Measurements from ENCODE around the gene CKLF.
"Not testable (repeated sequence)": the region's sequence is repeated elsewhere in the genome, so short reads cannot be mapped to it uniquely, and the experiment has no call there.

The CKLF gene

GRCh38 chr16:66604376-66605176 is 52.2 kb downstream of the CKLF start, which contains the start of gene CMTM3:
Gene CMTM3 (plus strand): TSS chr16:66604704. CDS start chr16:66604806, 102 bp downstream.
- TF ChIP-seq CTCF (IDR thresholded peaks at IDR 0.05; ENCODE audit: low read depth, low read length), result peak; percentile 55
- no peak for DNase-seq (ENCODE audit: extremely low read depth, low read depth)

- DNase-seq (ENCODE audit: extremely low read depth, low read depth), result no peak
Measured at GRCh38 chr16:66605177-66605978, 53.0 kb downstream of the CKLF start.

GRCh38 chr16:66605979-66606751 is 53.8 kb downstream of the CKLF start:
- DNase-seq (ENCODE audit: extremely low read depth, low read depth), result no peak

More at GRCh38 chr16:66605177-66605978, 53.0 kb downstream of the CKLF start:
- no peak for TF ChIP-seq CTCF (IDR thresholded peaks at IDR 0.05; ENCODE audit: low read depth, low read length)

GRCh38 chr16:66608241-66609138 is 56.1 kb downstream of the CKLF start:
- peak; percentile 95 for TF ChIP-seq CTCF (IDR thresholded peaks at IDR 0.05; ENCODE audit: low read depth, low read length)
- DNase-seq (ENCODE audit: extremely low read depth, low read depth), result peak; percentile 52

More at GRCh38 chr16:66605979-66606751, 53.8 kb downstream of the CKLF start:
- no peak for TF ChIP-seq CTCF (IDR thresholded peaks at IDR 0.05; ENCODE audit: low read depth, low read length)

GRCh38 chr16:66609139-66609510 is 56.7 kb downstream of the CKLF start:
- no peak for TF ChIP-seq CTCF (IDR thresholded peaks at IDR 0.05; ENCODE audit: low read depth, low read length)
- DNase-seq (ENCODE audit: extremely low read depth, low read depth), result no peak

GRCh38 chr16:66610111-66610820 is 57.9 kb downstream of the CKLF start:
- no peak for TF ChIP-seq CTCF (IDR thresholded peaks at IDR 0.05; ENCODE audit: low read depth, low read length)
- DNase-seq (ENCODE audit: extremely low read depth, low read depth), result no peak

- DNase-seq (ENCODE audit: extremely low read depth, low read depth), result not testable (repeated sequence)
Measured at GRCh38 chr16:66611911-66612310, 59.5 kb downstream of the CKLF start.
